Measurements from ENCODE around the gene ADAM15. TPM values are rescaled to one million over a fixed set of nuclear protein-coding genes. Genes with fewer than 3 reads are reported as not detected.
A peak's percentile ranks its signal among the peaks of the same experiment; 100 is the strongest.

ADAM15 gene
- total RNA-seq, 1 donor from 2014 or later: 62.6 TPM

DNA sequence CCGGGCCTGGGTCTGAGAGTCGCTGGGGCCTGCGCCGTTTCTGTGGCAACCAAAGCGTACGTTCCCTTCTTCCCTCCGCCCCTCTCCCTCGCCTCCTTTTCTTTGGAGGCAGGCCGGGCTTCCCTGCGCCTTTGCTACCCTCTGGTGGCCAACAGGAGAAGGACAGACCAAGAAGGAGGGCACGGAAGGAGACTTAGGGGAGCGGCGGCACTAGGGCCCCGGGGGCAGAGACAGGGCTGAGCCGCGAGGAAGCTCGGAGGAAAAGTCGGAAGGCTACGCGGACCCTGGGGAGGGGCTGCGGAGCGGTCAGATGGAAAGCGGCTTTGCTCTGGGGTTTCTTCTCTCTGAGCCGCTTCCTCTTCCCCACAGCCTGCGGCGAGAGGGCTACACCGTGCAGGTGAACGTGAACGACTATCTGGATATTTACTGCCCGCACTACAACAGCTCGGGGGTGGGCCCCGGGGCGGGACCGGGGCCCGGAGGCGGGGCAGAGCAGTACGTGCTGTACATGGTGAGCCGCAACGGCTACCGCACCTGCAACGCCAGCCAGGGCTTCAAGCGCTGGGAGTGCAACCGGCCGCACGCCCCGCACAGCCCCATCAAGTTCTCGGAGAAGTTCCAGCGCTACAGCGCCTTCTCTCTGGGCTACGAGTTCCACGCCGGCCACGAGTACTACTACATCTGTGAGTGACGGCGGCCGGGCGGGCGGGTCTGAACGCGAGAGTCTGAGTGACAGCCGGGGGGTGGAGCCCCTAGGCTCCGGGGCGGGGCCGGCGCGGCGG lies 33.8 kb downstream of the ADAM15 start:
- DNase-seq: peak; percentile 99

DNA sequence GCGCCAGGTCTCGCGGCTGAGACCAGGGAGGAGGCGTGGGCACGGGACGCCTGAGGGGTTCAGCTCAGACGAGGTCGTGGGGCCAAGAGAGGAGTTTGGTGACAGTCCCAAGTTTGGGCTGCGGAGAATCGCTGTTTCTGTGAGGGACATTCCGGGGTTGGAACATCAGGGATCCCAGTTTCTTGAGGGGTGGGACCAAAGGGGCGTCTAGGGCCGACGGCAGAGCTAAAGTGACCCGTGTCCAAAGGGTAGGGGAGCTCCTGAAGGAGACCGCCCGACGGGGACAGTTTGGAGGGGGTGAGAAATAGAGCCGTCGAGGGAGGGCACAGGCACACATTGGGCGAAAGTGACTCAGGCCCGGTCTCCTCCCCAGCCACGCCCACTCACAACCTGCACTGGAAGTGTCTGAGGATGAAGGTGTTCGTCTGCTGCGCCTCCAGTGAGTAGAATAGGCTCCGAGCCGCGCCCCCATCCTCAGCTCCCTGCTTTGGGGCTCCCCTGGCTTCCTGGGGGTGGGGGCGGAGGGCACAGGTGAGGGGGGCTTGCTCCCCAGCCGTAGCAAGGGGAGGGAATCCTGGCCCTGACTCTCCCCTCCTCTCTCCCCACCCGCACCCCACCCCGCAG lies 34.5 kb downstream of the ADAM15 start:
- DNase-seq: peak; percentile 66

DNA sequence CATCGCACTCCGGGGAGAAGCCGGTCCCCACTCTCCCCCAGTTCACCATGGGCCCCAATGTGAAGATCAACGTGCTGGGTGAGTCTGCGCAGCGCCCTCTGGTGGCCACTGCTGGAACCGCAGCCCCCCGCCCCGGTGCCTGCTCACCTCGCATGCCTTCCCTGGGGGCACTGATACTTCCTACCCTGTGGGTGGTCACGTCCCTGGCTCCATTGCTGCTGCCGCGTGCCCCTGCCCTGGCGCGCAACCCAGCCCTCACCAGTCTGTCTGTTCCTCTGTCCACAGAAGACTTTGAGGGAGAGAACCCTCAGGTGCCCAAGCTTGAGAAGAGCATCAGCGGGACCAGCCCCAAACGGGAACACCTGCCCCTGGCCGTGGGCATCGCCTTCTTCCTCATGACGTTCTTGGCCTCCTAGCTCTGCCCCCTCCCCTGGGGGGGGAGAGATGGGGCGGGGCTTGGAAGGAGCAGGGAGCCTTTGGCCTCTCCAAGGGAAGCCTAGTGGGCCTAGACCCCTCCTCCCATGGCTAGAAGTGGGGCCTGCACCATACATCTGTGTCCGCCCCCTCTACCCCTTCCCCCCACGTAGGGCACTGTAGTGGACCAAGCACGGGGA lies 35.1 kb downstream of the ADAM15 start:
- DNase-seq: peak; percentile 71

DNA sequence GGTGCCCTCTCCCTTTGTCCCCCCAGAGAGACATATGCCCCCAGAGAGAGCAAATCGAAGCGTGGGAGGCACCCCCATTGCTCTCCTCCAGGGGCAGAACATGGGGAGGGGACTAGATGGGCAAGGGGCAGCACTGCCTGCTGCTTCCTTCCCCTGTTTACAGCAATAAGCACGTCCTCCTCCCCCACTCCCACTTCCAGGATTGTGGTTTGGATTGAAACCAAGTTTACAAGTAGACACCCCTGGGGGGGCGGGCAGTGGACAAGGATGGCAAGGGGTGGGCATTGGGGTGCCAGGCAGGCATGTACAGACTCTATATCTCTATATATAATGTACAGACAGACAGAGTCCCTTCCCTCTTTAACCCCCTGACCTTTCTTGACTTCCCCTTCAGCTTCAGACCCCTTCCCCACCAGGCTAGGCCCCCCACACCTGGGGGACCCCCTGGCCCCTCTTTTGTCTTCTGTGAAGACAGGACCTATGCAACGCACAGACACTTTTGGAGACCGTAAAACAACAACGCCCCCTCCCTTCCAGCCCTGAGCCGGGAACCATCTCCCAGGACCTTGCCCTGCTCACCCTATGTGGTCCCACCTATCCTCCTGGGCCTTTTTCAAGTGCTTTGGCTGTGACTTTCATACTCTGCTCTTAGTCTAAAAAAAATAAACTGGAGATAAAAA lies 35.9 kb downstream of the ADAM15 start:
- DNase-seq: no peak

DNA sequence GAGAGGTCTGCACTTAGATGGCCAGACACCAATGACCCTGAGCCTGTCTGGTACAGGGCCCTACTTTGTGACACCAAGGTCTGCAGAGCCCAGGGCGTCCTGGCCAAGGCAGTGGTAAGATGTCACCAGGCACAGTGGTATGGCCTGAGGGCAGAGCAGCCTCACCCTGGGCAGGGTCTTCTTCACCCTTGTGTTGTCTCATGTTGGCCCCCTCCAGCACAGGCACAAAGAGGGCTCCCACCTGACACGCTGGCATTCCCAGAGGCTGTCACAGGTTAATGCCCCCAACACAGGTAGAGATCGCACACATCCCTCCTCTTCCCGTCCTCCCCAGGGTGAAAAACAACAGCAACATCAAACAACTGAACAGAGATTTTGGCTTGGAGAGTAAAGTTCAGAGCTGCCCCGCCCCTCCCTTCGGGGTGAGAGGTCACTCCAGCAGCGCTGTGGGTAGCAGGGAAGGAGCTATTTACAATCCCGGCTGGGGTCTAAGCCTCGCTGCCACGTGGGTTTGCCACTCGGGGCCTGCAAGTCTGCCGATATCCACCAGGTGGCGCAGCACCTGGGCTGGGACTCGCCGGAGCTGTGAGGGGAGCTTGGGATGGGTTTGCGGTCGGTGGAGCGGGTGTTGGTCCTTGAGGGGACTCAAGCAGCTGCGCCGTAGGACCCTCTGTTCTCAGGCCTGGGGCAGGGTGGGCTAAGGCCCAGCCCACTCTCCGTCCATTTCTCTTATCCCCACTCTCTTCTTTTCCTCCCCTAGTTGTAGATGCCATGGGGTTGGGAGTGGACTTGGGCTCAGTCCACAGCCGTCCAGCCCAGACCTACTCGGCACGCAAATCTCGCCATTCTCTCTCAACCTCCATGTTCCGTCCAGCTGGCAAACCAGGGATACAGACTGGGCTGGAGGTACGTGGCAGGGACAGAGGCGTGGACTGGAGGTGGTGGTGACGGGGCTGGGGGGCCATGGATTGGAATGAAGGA lies 40.2 kb downstream of the ADAM15 start:
- DNase-seq: peak; percentile 88

DNA sequence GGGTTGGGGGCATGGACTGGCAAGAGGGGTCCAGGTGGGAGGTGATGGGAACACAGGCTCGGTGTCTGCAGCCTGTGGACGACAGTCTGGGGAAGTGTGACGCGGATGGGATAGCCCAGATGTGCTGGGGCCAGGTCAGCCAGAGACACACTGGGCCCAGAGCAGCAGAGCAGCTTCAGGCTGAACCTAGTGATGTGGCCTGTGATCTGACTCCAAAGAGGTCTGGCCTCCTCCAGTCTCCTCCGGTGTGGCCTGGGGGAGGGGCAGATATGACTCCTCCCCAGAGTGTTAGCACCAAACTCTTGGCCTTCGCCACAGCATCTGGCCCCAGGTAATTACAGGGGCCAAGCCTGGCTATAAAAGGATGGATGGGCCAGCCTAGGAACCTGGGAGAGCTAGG lies 41.0 kb downstream of the ADAM15 start:
- no peak for DNase-seq

DNA sequence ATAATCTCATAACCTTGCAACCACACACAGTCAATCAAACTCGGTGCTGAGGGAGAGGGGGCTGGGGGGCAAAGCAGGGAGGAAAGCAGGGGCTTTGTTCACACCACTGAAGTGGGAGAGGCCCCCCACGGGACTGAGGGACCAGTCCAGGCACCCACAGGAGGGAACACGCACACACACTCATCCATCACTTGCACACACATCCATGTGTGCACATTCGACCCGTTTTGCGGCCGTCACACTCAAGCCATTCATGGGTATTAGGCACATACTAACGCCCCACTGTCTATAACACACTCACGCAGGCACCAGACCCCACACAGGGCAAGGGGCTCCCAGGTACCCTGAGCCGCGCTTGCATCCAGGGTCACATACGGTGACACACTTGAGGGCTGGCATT lies 41.5 kb downstream of the ADAM15 start:
- no peak for DNase-seq

DNA sequence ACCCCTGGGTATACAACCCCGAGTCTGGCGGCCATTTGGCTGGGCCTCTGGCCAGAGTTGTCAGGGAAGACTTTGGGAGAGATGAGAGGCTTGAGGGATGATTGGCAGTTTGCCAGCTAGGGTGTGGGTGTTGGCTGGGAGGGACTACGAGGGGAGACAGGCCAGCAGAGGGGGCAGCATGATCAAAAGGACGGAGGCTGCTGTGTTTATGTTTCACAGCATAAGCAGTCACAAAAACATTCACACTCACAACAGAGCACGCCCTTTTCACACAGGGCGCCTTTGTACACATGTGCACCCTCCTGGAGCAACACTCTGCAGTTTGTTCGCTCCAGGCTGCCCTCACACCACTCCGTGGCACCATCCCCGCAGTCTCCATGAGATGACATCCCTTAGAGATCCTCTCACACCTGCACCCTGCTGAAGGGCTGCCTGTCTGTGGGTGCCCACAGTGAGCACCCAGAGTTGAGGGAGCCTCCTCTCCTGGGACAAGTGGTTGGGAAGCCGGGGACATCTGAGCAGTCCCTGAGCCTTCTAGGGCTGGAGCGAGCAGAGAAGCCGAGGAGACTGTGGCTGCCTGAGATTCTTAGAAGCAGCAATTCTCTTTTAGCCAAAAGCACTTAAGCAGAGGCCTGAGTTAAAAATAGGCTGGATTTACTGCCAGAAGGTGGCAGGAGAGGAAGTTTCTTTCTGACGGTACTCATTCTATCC lies 43.0 kb downstream of the ADAM15 start:
- DNase-seq: peak; percentile 84

DNA sequence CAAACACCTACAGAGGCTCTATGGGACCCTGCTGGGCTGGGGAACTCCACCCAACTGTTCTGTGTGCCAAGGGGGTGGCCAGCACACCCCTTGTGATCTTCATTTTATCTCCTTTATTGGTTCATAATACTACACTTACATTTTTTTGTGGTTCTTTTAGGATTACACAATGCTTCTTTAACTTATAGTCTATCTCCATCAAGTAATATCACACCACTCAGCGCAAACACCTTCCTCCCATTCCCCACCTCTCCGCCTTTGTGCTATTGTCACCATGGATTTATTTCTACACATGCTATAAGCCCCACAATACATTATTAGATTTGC lies 43.5 kb downstream of the ADAM15 start:
- DNase-seq: no peak

DNA sequence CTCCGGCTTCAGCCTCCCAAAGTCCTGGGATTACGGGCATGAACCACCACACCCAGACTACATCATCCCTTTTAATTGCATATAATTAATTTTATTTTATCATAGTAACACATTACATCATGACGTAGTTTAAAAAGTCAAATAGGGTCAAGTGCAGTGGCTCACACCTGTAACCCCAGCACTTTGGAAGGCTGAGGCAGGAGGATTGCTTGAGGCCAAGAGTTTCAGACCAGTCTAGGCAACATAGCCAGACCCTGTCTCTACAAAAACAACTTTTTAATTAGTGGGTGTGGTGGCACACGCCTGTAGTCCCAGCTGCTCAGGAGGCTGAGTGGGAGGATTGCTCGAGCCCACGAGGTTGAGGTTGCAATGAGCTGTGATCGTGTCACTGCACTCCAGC lies 48.2 kb downstream of the ADAM15 start:
- DNase-seq: no peak

DNA sequence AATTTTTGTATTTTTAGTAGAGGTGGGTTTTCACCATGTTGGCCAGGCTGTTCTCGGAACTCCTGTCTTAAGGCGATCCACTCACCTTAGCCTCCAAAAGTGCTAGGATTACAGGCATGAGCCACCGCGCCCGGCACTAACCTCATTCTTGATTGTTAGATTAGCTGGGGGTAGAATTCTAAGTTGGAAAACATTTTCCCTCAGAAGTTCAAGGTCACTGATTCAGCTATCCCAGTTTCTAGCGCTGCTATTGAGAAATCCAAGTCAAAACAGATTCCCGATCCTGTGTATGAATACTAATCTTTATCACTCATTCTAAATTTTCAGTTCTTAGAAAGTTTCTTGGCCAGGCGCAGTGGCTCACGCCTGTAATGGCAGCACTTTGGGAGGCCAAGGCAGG lies 52.2 kb downstream of the ADAM15 start:
- no peak for DNase-seq

DNA sequence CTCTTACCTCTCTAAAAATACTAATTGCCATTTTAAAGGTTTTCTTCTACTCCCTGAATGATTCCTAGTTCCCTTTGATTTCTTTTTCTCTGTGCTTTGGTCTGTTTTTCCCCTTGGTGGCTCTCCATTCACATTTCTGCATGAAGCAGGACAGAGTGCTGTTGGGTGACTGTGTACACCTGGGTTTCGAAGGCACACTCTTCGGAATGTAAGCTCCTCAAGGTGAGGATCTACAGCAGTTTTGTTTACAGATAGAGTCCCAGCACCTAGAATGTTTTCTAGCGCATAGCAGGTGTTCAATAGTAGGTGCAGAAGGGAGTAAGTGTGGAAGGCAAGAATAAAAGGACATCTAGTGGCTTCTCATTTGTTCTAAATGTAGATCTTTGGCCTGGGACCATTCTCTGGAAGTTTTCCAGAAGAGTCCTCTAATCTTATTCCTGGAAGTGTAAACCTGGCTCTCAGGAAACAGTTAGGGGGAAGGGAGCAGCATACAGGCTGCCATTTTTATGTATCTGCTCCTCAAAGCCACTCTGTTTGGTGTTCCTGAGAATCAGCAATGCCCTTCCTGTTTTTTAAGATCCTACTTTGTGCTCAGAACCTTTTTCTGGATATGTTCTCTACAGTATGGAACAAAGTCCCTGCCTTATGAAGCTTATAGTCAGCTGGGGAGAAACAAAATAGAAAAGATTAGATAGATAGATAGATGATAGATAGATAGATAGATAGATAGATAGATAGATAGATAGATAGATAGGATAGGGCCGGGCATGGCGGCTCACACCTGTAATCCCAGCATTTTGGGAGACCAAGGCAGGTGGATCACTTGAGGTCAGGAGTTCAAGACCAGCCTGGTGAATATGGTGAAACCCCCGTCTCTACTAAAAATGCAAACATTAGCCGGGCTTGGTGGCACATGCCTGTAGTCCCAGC lies 53.8 kb downstream of the ADAM15 start:
- DNase-seq: no peak

DNA sequence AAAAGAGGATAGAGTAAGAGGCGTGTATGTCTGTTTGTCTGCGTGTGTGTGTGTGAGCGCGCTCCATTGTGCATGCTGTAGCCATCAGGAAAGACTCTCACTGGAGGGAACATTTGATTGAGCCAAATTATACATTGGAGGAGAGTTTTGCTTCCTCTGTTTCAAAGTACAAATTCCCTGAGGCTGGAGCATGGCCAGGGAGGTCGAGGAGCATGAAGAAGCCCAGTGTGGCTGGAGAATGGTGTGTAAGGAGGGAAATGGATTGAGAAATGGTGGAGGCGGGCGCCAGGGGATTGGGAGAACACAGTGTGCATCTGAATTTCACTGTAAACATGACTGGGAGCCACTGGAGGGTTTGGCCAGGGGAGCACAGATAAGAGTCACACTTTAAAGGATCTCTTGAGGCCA lies 54.5 kb downstream of the ADAM15 start:
- peak; percentile 40 for DNase-seq

DNA sequence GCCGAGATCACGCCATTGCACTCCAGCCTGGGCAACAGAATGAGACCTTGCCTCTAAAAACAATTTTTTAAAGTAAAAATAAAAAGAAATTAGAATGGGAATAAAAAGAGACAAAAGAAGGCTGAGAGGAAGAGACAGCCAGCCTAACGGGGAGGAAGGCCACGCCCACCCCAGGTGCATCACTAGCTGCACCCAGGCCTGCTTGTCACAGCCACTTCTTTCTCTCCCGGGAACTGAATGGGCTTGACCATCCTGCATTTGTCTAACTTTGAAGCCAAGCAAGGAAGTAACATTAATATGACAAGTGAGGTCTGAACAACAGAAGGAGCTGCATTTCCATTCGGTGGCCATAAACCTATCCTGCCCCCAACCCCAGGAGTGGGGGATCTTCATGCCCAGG lies 55.7 kb downstream of the ADAM15 start:
- no peak for DNase-seq

DNA sequence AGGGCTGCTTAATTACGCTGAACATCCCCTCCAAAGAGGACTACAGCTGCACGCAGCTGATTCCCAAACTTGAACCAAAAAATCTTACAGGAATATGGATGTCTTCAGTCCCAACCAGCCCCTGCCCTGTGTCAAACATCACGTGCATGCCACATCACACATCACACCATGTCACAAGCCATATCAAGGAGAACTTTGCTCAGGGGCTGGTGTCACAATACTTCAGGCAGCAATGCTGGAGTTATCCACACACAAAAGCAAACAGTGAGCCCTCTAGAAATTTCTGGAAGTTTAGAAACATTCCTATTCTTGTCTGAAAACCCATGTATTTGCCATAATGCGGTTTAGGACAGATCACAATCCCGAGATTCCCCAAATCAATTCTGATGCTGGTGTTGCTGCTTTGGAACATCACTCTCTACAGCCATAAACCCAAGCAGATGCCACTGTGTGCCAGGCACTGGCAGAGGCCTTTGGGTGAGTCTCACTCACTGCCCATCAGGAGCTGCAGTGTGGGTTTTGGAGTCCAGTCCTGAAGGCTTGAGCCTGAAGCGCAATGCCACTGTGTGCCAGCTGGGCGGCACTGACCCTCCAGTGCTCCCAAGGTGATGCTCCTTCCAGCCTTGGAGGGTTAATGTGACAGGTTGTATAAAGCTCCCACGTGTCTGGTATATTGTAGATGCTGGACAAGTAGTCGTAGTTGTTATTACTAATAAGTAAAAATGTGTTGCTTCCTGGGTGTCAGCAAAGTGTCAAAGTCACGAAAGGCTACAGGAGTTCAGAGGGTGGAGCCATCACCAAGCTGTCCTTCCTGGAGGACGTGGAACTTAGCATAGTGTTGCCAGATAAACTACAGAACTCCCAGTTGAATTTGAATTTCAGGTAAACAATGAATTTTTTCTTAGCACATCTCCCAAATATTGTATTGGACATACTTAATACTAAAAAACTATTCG lies 56.5 kb downstream of the ADAM15 start:
- no peak for DNase-seq

DNA sequence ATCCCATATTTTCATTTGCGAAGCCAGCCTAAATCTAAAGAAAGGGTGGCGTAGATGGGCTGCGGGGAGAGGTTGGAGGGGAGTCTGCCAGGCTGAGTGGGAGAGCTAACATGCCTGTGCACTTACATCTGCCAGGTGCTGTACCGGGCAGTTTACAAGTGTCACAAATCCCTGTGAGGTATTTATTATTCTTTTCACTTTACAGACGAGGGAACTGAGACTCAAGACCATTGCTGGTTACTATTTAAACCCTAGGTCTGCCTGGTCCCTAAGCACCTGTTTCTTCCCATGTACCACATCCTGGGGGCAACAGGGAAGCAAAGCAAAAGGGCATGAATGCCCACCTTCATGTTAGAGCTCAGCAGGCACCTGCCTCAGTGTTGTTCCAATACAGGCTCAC lies 57.2 kb downstream of the ADAM15 start:
- no peak for DNase-seq

DNA sequence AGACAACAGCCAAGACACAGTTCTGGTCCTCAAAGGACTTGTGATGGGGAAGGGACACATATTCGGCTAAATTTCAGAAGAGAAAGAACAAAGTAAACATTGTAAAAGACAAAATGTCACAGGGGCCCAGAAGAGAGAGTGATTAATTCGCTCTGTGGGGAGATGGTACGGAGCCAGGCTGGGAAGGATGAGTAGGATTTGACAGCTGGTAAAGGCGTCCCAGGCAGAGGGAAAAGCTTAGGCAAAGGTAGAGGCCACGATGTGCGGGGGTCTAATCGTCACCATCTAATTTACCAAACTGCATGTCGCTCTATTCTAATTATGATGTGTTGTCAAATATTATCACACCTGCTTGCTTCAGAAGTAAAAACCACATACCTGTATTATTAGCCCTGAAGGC lies 59.3 kb downstream of the ADAM15 start:
- DNase-seq: no peak

DNA sequence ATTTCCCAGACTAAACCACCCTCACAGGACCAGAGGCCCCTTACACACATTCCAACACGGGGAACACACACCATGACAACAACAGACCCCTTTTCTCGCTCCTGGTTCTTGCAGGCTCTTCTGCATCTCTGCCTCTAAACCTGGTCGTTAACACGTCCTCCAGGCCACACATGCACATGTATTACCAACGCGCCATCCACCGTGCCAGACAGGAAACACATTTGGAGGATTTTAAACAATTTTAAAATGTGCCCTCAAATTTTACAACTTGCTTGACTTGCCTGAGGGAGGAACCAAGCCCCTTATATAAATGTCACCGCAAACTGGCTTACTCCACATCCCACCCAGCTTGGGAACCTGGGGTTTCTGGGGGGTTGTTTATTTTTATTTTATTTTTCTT lies 59.7 kb downstream of the ADAM15 start:
- DNase-seq: no peak

All from tongue (tissue), 2 donors.